ENCODE measurements around the gene MYH10.
"Not testable (repeated sequence)": the region's sequence is repeated elsewhere in the genome, so short reads cannot be mapped to it uniquely, and the experiment has no call there.

The MYH10 gene

DNA sequence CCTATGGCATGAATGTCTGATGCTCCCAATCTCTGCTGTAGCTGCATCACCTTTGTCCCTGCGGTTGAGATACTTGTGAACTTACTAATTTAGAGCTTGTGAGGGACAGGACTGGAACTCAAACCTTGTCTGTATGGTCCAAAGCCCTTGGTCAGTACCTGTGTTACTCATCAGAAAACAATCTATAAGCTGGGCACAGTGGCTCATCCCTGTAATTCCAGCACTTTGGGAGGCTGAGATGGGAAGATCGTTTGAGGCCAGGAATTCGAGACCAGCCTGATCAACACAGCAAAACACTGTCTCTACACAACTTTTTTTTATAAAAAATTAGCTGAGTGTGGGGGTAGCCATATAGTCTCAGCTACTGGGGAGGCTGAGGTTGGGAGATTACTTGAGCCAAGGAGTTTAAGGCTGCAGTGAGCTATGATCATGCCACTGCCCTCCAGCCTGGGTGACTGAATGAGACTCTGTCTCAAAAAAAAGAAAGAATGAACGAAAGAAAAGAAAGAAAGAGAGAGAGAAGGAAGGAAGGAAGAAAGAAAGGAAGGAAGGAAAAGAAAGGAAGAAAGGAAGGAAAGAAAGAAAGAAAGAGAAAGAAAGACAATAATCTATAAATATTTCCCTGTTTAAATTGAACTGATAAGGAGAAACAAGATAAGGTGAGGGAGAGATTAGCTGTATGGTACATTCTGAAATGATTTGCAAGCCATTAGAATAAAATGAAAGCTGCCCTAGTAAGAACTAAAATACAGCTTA, 31.7 kb upstream of the MYH10 start:
- POLR2A ChIA-PET: no interaction called here
- Histone ChIP-seq H3K36me3 (ENCODE audit: control insufficient read depth in 2 of 2, insufficient read depth in 1 of 2, low read length in 2 of 2) (no peaks in the 10 kb centered on the region), H3K9me3 (ENCODE audit: control insufficient read depth, insufficient read depth, low read depth, low read length) (no peaks in the 10 kb centered on the region), H3K4me3 (ENCODE audit: low read depth, low read length) (no peak overlapping the region), H3K27ac (ENCODE audit: extremely low read depth, low read depth, low read length) (no peak overlapping the region), H3K4me1 (ENCODE audit: control insufficient read depth, insufficient read depth, low read length) (no peaks in the 10 kb centered on the region)
- peak; percentile 87 for TF ChIP-seq ZNF366 (tag by site-specific recombination; conservative IDR thresholded peaks at IDR 0.05)
- TF ChIP-seq ZNF211 (tag by site-specific recombination; IDR thresholded peaks at IDR 0.05; ENCODE audit: low read depth): no peak
- CTCF ChIA-PET: interaction anchor here (0.6 to 1.0 kb wide), 4 partner anchors 11 to 279 kb away, joined by 3 read pairs; no protein-coding TSS in a partner anchor

DNA sequence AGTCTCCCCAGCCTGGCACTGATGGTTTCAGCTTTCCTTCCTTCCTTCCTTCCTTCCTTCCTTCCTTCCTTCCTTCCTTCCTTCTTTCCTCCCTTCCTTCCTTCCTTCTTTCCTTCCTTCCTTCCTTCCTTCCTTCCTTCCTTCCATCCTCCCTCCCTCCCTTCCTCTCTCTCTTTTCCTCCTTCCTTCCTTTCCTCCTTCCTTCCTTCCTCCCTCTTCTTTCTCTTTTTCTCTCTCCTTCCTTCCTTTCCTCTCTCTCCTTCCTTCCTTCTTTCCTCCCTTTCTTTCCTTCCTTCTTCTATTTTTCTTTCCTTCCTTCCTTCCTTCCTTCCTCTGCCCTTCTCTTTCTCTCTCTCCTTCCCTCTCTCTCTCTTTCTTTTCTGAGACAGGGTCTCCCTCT, 30.2 kb upstream of the MYH10 start:
- H3K36me3 ChIP-seq (ENCODE audit: control insufficient read depth in 2 of 2, insufficient read depth in 1 of 2, low read length in 2 of 2); H3K4me1 ChIP-seq (ENCODE audit: control insufficient read depth, insufficient read depth, low read length); H3K9me3 ChIP-seq (ENCODE audit: control insufficient read depth, insufficient read depth, low read depth, low read length); POLR2A ChIA-PET; H3K4me3 ChIP-seq (ENCODE audit: low read depth, low read length); H3K27ac ChIP-seq (ENCODE audit: extremely low read depth, low read depth, low read length); CTCF ChIA-PET: not testable (repeated sequence)
- TF ChIP-seq ZNF366 (tag by site-specific recombination; conservative IDR thresholded peaks at IDR 0.05): peak; percentile 93

- CTCF ChIA-PET: interaction anchor here (0.7 to 1.0 kb wide), 2 partner anchors 14 to 126 kb away, joined by 3 read pairs; no protein-coding TSS in a partner anchor
Measured at GRCh38 chr17:8659758-8660410, 29.4 kb upstream of the MYH10 start.

DNA sequence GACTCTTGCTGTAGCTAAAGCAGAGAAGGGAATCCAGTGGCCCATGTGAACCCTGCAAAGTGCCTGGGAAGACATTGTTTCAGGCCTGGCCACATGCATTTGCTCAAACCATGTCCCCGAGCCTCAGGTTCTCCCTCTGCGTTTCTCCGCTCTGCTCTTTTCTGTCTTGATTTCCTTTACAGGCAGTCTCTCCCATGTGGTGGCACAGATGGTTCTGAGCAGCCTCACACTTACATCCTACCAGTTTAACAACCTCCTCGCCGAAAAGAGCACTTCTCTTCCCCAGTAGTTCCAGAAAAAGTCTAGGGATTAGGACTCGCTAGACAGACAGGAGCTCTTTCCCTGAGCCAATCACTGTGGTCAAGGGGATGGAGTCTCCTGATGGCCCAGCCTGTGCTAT, 28.3 kb upstream of the MYH10 start:
- ChIA-PET POLR2A (interaction anchor here (1.0 kb wide), 1 partner anchor 13 kb away, joined by 3 read pairs; no protein-coding TSS in a partner anchor), CTCF (no interaction called here)
- no peaks in the 10 kb centered on the region for H3K4me1 ChIP-seq (ENCODE audit: control insufficient read depth, insufficient read depth, low read length)
- no peak for TF ChIP-seq ZNF24 (tag by site-specific recombination; IDR thresholded peaks at IDR 0.05)
- no peak for TF ChIP-seq ZNF174 (tag by site-specific recombination; IDR thresholded peaks at IDR 0.05)
- no peak for TF ChIP-seq SP2 (tag by site-specific recombination; IDR thresholded peaks at IDR 0.05)
- no peak for TF ChIP-seq YY1 (tag by site-specific recombination; IDR thresholded peaks at IDR 0.05)
- TF ChIP-seq ZNF266 (tag by site-specific recombination; IDR thresholded peaks at IDR 0.05; ENCODE audit: low read depth): no peak
- TF ChIP-seq, protein P1, sequence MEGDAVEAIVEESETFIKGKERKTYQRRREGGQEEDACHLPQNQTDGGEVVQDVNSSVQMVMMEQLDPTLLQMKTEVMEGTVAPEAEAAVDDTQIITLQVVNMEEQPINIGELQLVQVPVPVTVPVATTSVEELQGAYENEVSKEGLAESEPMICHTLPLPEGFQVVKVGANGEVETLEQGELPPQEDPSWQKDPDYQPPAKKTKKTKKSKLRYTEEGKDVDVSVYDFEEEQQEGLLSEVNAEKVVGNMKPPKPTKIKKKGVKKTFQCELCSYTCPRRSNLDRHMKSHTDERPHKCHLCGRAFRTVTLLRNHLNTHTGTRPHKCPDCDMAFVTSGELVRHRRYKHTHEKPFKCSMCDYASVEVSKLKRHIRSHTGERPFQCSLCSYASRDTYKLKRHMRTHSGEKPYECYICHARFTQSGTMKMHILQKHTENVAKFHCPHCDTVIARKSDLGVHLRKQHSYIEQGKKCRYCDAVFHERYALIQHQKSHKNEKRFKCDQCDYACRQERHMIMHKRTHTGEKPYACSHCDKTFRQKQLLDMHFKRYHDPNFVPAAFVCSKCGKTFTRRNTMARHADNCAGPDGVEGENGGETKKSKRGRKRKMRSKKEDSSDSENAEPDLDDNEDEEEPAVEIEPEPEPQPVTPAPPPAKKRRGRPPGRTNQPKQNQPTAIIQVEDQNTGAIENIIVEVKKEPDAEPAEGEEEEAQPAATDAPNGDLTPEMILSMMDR (tag by site-specific recombination; IDR thresholded peaks at IDR 0.05): no peak
- TF ChIP-seq ZNF677 (tag by site-specific recombination; IDR thresholded peaks at IDR 0.05): no peak
- TF ChIP-seq, protein P2, sequence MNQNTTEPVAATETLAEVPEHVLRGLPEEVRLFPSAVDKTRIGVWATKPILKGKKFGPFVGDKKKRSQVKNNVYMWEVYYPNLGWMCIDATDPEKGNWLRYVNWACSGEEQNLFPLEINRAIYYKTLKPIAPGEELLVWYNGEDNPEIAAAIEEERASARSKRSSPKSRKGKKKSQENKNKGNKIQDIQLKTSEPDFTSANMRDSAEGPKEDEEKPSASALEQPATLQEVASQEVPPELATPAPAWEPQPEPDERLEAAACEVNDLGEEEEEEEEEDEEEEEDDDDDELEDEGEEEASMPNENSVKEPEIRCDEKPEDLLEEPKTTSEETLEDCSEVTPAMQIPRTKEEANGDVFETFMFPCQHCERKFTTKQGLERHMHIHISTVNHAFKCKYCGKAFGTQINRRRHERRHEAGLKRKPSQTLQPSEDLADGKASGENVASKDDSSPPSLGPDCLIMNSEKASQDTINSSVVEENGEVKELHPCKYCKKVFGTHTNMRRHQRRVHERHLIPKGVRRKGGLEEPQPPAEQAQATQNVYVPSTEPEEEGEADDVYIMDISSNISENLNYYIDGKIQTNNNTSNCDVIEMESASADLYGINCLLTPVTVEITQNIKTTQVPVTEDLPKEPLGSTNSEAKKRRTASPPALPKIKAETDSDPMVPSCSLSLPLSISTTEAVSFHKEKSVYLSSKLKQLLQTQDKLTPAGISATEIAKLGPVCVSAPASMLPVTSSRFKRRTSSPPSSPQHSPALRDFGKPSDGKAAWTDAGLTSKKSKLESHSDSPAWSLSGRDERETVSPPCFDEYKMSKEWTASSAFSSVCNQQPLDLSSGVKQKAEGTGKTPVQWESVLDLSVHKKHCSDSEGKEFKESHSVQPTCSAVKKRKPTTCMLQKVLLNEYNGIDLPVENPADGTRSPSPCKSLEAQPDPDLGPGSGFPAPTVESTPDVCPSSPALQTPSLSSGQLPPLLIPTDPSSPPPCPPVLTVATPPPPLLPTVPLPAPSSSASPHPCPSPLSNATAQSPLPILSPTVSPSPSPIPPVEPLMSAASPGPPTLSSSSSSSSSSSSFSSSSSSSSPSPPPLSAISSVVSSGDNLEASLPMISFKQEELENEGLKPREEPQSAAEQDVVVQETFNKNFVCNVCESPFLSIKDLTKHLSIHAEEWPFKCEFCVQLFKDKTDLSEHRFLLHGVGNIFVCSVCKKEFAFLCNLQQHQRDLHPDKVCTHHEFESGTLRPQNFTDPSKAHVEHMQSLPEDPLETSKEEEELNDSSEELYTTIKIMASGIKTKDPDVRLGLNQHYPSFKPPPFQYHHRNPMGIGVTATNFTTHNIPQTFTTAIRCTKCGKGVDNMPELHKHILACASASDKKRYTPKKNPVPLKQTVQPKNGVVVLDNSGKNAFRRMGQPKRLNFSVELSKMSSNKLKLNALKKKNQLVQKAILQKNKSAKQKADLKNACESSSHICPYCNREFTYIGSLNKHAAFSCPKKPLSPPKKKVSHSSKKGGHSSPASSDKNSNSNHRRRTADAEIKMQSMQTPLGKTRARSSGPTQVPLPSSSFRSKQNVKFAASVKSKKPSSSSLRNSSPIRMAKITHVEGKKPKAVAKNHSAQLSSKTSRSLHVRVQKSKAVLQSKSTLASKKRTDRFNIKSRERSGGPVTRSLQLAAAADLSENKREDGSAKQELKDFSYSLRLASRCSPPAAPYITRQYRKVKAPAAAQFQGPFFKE (tag by site-specific recombination; IDR thresholded peaks at IDR 0.05; ENCODE audit: borderline replicate concordance): no peak
- no peak for TF ChIP-seq ZBTB21 (tag by site-specific recombination; IDR thresholded peaks at IDR 0.05)
- no peak for TF ChIP-seq ZNF639 (tag by site-specific recombination; IDR thresholded peaks at IDR 0.05)

More at GRCh38 chr17:8659758-8660410, 29.4 kb upstream of the MYH10 start:
- no peaks in the 10 kb centered on the region for H3K4me1 ChIP-seq (ENCODE audit: control insufficient read depth, insufficient read depth, low read length)
- H3K9me3 ChIP-seq (ENCODE audit: control insufficient read depth, insufficient read depth, low read depth, low read length): no peaks in the 10 kb centered on the region
- POLR2A ChIA-PET: interaction anchor here (0.9 to 1.0 kb wide), 2 partner anchors 12 to 29 kb away, joined by 3 to 4 read pairs; partner anchors contain the start of gene MYH10
- no peak overlapping the region for H3K4me3 ChIP-seq (ENCODE audit: low read depth, low read length)
- H3K27ac ChIP-seq (ENCODE audit: extremely low read depth, low read depth, low read length): no peak overlapping the region
- TF ChIP-seq ZFP41 (tag by site-specific recombination; IDR thresholded peaks at IDR 0.05; ENCODE audit: borderline replicate concordance): no peak
- TF ChIP-seq ATF2 (tag by site-specific recombination; IDR thresholded peaks at IDR 0.05; ENCODE audit: low read depth): peak; percentile 67; the same call in 1 of the 2 replicates
- no peaks in the 10 kb centered on the region for H3K36me3 ChIP-seq (ENCODE audit: control insufficient read depth in 2 of 2, insufficient read depth in 1 of 2, low read length in 2 of 2)

More for the DNA sequence above, 28.3 kb upstream of the MYH10 start:
- H3K9me3 ChIP-seq (ENCODE audit: control insufficient read depth, insufficient read depth, low read depth, low read length): no peaks in the 10 kb centered on the region
- H3K36me3 ChIP-seq (ENCODE audit: control insufficient read depth in 2 of 2, insufficient read depth in 1 of 2, low read length in 2 of 2): no peaks in the 10 kb centered on the region
- H3K4me3 ChIP-seq (ENCODE audit: low read depth, low read length): no peak overlapping the region
- H3K27ac ChIP-seq (ENCODE audit: extremely low read depth, low read depth, low read length): no peak overlapping the region
